Measurements from ENCODE around the gene UBXN6. TPM values are rescaled to one million over a fixed set of nuclear protein-coding genes. Genes with fewer than 3 reads are reported as not detected.
A peak's percentile ranks its signal among the peaks of the same experiment; 100 is the strongest.

The UBXN6 gene
- total and polyA plus RNA-seq, 2 experiments from 2014 or later, result 19.1 to 21.6 TPM

GRCh38 chr19:4443188-4443587, 14.4 kb downstream of the UBXN6 start:
- Histone ChIP-seq H3K36me3 (ENCODE audit: insufficient read depth) (peaks cover 18% of the 10 kb centered on the region), H2AFZ (no peak overlapping the region)
- ATAC-seq, result no peak

More at GRCh38 chr19:4443188-4443587, 14.4 kb downstream of the UBXN6 start:
- Mint-ChIP-seq H3K4me1 (peaks cover 10% of the 10 kb centered on the region; the same call in 2 of the 3 replicates), H3K9me3 (no peaks in the 10 kb centered on the region; the same call in 2 of the 3 replicates), H3K4me3 (no peak overlapping the region; the same call in 2 of the 3 replicates), H3K27ac (no peak overlapping the region), H3K36me3 (ENCODE audit: low read depth) (peaks cover 54% of the 10 kb centered on the region), H3K27me3 (ENCODE audit: insufficient read depth, low read depth, poor library complexity) (peaks cover 33% of the 10 kb centered on the region)
- Histone ChIP-seq H3K9me2 (ENCODE audit: insufficient read depth) (no peaks in the 10 kb centered on the region), H3K27me3 (ENCODE audit: insufficient read depth) (no peaks in the 10 kb centered on the region), H3K4me1 (ENCODE audit: insufficient read depth) (no peaks in the 10 kb centered on the region), H3K27ac (ENCODE audit: low read depth) (0 out of 2 replicates have a peak overlapping the region, but pooled peaks have one; percentile 32), H3K4me2 (no peak overlapping the region), H3F3A (replicated peaks; ENCODE audit: low read depth) (peaks cover 31% of the 10 kb centered on the region; the same call in 1 of the 2 replicates), H3K4me3 (no peak overlapping the region), H4K20me1 (replicated peaks; ENCODE audit: insufficient read depth) (peaks cover 39% of the 10 kb centered on the region), H3K79me2 (replicated peaks; ENCODE audit: insufficient read depth) (0 out of 2 replicates have a peak, but pooled peaks cover 12% of the 10 kb centered on the region)
- DNase-seq (ENCODE audit: low spot score), result no peak
- TF ChIP-seq CTCF (conservative IDR thresholded peaks at IDR 0.05; ENCODE audit: low read depth in 2 of 2), result no peak
- no peak for TF ChIP-seq REST (IDR thresholded peaks at IDR 0.05; ENCODE audit: unreplicated experiment)
- TF ChIP-seq ZNF462 (CRISPR knock-in tag; IDR thresholded peaks at IDR 0.05), result no peak
- TF ChIP-seq JUNB (IDR thresholded peaks at IDR 0.05; ENCODE audit: unreplicated experiment), result no peak
- no peak for TF ChIP-seq CREB1 (CRISPR knock-in tag; IDR thresholded peaks at IDR 0.05; ENCODE audit: low read depth)
- no peak for TF ChIP-seq ETS1 (IDR thresholded peaks at IDR 0.05)
- no peak for TF ChIP-seq EZH2 (IDR thresholded peaks at IDR 0.05; ENCODE audit: low read depth, unreplicated experiment)
- no peak for TF ChIP-seq EZH2phosphoT487 (IDR thresholded peaks at IDR 0.05; ENCODE audit: unreplicated experiment)
- TF ChIP-seq POLR2AphosphoS5 (IDR thresholded peaks at IDR 0.05; ENCODE audit: low read depth), result no peak
- TF ChIP-seq ZNF331 (CRISPR knock-in tag; IDR thresholded peaks at IDR 0.05; ENCODE audit: low read depth), result no peak
- TF ChIP-seq STAT1 (IDR thresholded peaks at IDR 0.05; ENCODE audit: unreplicated experiment), result no peak
